ENCODE results near the gene ABHD11. TPM values are rescaled to one million over a fixed set of nuclear protein-coding genes. Genes with fewer than 3 reads are reported as not detected.
"Not testable (repeated sequence)": the region's sequence is repeated elsewhere in the genome, so short reads cannot be mapped to it uniquely, and the experiment has no call there.

The ABHD11 gene, protein sequence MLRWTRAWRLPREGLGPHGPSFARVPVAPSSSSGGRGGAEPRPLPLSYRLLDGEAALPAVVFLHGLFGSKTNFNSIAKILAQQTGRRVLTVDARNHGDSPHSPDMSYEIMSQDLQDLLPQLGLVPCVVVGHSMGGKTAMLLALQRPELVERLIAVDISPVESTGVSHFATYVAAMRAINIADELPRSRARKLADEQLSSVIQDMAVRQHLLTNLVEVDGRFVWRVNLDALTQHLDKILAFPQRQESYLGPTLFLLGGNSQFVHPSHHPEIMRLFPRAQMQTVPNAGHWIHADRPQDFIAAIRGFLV
- 31.6 TPM for total RNA-seq
- long read RNA-seq, transcript ABHD11-201 (6 exons, 1,483 nt): major isoform, 35 of 55 reads
- long read RNA-seq, transcript ABHD11-207 (4 exons, 890 nt): minor isoform, 5 of 55 reads
- long read RNA-seq, transcript ABHD11-203 (5 exons, 812 nt): minor isoform, 5 of 55 reads
- long read RNA-seq, partial matches to known transcripts: 4 of 55 reads
- long read RNA-seq, other reads (novel, unspliced or antisense): 5 of 55 reads

DNA sequence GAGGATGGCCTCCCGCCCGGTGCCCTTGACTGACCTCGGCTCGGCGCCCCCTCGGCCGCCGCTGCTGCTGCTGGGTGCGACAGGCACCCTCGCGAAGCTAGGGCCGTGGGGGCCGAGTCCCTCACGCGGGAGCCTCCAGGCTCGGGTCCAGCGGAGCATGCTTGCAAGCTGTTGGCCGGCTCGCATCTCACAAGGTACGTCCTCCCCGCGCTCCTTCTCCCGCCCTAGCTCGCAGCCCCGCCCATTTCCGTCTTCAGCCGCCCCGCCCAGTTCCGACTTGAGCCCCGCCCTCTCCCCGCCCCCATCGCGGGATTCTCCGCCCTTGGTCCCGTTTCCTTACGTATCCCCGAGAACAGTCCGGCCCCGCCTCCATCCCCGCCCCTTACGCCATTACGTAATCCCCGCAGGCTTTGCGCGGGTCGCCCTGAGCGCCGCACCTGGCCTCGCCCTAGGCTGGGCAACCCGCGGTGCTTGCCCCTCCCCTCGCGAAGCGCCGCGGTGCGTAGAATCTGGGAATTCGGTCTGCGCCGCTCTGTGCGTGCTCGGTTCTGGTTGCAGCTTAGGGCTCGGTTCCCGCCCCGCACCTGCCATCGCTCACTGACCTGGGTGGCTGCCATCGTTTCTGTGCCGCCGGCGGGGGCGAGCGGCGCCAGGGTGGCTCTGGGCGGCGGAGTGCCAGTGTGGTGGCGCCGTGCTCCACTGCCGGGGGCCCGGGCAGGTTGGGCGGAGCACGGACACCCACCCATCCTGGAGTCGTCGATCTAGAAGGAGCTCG is at the start of gene ABHD11:
Gene ABHD11, minus strand, starts transcription at position 191 of the 775 bp plus-strand sequence. Its CDS starts 32 bp downstream, at position 159.
- intact Hi-C loops (cut with DNase I): loop anchor here (5.0 to 10.0 kb wide), 2 partner anchors 56 to 106 kb away; partner anchors contain the start of genes BUD23, DNAJC30 and METTL27
- peak; percentile 99 for DNase-seq (ENCODE audit: low spot score)

DNA sequence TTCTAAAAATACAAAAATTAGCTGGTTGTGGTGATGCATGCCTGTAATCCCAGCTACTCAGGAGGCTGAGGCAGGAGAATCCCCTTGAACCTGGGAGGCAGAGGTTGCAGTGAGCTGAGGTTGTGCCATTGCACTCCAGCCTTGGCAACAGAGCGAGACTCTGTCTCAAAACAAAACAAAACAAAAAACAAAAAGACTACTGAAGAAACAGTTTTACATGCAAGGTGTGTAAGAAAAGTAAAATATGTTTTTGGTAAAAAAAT is 49.1 kb upstream of the ABHD11 start:
- intact Hi-C loops (cut with DNase I); DNase-seq (ENCODE audit: low spot score): not testable (repeated sequence)

DNA sequence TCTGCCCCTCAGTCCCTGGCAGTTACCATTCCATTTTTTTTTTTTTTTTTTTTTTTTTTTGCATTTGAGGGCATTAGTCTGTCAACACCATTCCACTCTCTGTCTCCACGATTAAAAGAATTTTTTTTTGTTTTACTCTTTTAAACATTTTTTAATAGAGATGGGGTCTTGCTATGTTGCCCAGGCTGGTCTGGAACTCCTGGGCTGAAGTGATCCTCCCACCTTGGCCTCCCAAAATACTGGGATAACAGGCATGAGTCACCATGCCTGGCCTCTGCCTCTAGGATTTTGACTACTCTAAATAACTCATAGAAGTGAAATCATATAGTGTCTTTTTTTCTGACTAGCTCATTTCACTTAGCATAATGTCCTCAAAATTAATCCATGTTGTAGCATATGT is 48.0 kb upstream of the ABHD11 start:
- no peak for DNase-seq (ENCODE audit: low spot score)

DNA sequence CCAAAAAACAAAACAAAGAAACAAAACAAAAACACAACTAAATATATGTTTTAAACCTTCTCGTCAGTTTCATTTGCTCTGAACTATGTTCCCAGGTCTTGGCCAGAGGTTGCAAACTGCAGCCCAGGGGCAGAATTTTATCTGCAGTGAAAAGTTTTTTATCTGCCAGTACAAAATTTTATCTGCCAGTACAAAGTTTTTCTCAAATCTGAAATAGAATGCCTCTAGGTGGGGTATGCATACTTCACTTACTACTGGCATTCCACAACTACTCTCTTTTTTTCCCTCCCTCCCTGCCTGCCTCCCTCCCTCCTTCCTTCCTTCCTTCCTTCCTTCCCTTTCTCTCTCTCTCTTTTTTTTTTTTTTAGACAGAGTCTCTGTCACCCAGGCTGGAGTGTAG is 40.9 kb upstream of the ABHD11 start:
- intact Hi-C loops (cut with DNase I): no loop called here
- no peak for DNase-seq (ENCODE audit: low spot score)

More for the DNA sequence above, 48.0 kb upstream of the ABHD11 start:
- intact Hi-C loops (cut with DNase I): no loop called here

DNA sequence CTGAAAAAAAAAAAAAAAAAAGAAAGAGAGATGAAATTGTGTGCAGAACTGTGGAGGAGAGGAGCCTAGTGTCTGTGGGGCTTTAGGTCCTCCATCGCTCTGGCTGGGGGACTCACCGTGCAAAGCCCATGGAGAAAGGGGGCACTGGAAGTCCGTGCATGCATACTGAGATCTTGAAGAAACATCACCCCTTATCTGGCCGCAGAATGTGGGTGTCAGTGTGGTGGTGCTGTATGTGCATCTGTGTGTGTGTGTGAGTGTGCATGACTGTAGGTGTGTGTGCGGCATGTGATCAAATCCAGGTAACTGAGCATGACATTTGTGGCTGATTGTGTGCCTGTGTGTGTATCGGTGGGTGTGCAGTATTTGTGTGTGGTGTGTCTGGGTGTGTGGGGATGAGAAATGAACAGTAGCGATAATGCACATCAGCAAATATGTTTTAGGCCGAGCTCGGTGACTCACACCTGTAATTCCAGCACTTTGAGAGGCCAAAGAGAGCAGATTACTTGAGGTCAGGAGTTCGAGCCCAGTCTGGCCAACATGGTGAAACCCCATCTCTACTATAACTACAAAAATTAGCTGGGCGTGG is 40.3 kb upstream of the ABHD11 start:
- no peak for DNase-seq (ENCODE audit: low spot score)
- intact Hi-C loops (cut with DNase I): no loop called here

DNA sequence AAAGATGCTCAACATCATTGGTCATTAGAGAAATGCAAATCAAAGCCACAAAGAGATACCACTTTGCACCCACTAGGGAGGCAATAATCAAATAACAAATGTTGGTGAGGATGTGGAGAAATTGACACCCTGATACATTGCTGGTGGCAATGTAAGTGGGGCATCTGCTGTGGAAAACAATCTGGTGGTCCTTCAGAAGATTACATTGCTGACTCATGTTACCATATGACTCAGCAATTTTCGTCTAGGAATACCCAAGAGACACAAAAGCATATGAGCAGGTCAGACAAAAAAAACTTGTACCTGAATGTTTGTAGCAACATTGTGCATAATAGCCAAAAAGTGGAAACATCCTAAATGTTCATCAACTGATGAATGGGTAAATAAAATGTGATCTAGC is 36.3 kb upstream of the ABHD11 start:
- DNase-seq (ENCODE audit: low spot score): no peak
- intact Hi-C loops (cut with DNase I): no loop called here

DNA sequence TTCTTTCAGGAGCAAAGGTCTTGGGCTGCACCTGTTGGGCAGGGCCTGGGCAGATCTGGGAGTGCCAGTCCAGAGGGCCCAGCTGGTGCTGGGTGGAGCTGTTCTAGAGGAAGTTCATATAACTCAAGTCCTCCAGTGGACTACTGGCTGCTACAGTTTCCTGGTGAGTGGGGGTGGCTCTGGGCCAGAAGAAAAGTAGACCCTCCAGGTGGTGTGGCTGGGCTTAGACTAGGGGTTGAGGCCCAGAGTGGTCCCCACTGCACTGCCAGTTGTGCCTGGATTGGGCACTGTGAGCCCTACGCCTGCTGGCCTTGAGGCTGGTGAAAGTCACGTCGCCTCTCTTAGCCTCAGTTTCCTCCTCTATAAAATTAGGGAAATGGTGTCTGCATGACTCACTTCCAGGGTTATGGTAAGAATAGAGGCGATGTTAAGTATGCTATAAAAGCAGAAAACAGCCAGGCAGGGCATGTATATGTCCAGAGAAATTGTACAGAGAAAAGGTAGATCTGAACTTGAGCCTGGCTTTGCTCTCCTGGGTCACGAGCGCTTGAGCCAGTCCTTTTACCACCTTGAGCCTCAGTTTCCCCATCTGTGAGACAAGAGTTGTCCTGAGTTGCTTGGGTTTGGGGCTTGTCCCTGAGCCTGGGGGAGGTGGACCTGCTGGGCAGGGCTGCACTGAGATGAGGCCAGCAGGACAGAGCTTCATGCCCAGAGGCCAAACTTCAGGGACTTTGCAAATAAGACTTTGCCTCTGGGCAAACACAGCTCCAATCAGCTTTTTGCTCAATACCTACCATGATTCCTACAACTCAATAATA is 35.3 kb upstream of the ABHD11 start:
- intact Hi-C loops (cut with DNase I): no loop called here
- DNase-seq (ENCODE audit: low spot score): no peak

DNA sequence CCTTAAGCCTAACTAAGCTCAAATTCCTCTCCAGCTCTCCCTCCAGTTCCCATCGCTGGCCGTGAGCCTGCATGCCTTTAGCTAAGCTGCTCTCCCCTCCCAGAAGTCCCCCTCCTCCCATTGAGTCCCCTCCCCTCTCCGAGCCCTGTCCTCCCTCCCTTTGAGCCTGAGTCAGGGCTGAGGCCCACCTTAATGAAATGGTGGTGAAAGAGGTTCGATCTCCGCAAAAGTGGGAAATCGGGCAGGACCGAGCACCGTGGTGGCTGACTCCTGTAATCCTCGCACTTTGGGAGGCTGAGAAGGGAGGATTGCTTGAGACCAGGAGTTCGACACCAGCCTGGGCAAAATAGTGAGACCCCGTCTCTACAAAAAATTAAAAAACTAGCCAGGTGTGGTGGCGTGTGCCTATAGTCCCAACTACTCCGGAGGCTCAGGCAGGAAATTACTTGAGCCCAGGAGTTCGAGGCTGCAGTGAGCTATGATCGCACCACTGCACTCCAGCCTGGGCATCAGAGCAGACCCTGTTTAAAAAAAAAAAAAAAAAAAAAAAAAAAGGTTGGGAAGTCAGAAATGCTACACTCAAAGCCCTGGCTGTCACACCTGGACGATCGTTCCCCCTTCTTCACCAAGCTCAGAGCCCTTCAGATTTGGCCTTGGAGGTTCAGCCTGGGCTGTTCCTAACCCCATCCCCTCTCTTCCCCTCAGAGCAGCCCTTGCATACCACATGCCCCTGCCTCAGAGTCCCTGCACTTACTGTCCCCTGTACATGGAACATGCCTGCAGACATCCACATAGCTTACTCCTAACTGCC is 32.5 kb upstream of the ABHD11 start:
- intact Hi-C loops (cut with DNase I): no loop called here
- no peak for DNase-seq (ENCODE audit: low spot score)

DNA sequence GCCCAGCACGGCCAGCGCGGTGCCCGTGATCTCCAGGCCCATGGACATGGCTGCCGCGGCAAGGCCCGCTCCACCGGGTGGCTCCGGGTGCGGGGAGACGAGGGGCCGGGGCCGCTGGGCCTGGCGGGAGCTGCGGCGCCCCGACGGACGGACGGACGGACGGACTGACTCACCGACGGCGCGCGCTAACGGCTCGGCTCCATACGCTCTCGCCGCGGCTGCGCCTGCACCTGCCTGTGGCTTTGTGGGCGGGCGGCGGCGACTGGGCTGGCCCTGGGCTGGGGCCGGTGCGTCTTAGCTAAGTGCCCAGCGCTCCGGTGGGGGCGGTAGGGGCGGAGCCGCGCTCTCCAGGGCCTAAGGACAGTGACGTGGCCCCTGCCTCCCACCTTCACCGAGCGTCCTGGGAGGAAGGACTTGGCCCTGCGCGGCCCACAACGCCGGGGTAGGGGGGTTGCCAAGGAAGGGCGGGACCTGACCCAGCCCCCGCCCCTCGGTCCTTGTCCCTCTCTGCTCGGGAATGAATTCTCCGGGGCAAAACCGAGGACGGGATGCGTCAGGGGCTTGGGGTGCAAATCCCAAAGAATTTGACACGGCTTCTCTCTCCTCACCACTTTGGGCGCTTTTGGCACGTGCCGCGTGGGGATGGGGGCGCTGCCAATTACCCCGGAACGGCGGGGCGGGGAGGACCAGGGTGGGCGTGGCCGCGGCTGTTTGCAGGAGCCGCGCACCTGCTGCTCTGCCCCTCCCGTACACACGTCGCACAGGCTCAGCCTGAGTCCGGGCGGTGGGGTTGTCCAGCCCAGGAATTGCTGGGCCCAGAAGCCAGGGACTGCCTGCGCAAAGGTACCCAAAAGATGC is 31.6 kb upstream of the ABHD11 start, which contains the start of gene CLDN3:
Gene CLDN3, minus strand, starts transcription at position 269 of the 858 bp plus-strand sequence. Its CDS starts 221 bp downstream, at position 48.
- no peak for DNase-seq (ENCODE audit: low spot score)
- intact Hi-C loops (cut with DNase I): no loop called here

DNA sequence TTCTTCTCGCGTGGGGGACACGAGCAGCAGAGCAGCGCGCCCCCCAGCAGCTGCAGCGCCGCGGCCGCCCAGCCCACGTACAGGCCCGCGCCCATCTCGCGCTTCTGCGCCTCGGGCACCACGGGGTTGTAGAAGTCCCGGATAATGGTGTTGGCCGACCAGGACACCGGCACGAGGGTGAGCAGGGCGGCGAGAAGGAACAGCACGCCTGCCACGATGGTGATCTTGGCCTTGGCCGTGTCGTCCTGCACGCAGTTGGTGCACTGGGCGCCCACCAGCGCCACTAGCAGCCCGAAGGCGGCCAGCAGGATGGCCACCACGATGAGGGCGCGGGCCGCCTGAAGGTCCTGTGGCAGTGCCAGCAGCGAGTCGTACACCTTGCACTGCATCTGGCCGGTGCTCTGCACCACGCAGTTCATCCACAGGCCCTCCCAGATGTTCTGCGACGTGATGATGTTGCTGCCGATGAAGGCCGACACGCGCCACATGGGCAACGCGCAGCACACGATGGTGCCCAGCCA is 30.9 kb upstream of the ABHD11 start:
- intact Hi-C loops (cut with DNase I): no loop called here
- DNase-seq (ENCODE audit: low spot score): no peak

DNA sequence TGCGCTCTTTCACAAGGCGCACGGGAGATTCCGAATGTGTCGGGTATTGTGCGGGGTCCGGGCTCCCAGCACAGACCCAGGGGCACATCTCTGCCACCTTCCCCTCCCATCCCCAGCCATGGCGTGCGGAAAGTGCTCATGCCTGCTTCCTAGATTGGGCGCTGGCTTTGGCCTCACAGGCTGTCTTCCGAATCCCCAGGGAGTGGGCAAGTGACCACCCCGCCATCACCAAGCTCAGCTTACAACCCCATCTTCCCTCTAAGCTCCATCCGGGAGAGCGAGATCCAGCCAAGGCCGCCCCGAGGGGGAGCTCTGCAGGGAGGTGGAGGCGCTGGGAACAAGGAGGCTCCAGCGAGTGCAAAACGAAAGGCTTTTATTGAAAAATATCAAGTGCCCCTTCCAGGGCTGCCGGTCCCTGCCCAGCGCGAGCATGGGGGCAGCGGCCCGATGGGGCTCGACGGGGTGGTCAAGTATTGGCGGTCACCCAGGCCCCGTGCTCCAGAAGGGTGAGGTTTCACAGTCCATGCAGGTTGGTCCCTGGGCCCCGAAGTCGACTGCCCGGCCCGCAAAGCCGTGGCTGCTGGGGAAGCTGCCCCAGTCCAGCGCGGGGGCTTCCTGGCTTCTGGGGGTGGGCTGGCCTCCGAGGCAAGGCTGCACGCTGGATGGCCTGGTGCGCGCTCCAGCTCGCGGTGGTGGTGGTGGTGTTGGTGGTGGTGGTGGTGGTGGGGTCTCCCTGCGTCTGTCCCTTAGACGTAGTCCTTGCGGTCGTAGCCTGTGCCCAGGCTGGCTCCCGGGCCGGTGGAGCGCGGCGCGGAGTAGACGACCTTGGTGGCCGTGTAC is 30.3 kb upstream of the ABHD11 start:
- no peak for DNase-seq (ENCODE audit: low spot score)
- intact Hi-C loops (cut with DNase I): no loop called here

DNA sequence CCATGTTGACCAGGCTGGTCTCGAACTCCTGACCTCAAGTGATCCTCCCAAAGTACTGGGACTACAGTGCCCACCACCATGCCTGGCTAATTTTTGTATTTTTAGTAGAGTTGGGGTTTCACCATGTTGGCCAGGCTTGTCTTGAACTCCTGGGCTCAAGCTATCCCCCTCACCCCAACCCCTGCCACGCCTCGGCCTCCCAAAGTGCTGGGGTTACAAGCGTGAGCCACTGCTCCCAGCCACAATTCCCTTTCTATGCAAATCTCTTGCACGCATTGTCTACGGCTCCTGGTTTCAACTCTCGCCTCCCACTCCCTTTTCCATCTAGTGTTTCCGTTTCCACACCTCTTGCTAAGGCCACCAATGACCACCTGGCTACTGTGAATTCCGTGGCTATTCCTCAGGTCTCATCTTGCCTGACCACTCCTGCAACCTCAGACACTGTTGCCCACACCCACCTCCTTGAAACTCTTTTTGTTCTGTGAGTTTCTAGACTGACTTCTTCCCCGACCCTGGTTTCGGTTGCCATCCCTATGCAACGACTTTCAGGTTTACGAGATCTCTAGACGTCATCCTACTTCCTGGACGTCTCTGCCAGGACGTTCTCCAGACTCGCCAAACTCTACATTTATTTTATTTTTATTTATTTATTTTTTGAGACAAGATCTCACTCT is 28.1 kb upstream of the ABHD11 start:
- no peak for DNase-seq (ENCODE audit: low spot score)
- intact Hi-C loops (cut with DNase I): no loop called here

DNA sequence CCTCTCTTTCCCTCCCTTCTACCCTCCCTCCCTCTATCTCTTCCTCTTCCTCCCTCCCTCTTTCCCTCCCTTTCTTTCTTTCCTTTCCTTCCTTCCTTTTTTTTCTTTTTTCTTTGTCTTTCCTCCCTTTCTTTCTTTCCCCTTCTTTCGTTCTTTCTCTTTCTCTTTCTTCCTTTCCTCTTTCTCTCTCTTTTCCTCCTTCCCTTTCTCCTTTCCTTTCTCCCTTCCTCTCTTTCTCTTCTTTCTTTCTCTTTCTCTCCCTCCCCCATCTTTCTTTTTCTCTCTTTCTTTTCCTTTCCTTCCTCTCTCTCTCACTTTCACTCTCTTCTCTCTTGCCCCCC is 24.0 kb upstream of the ABHD11 start:
- intact Hi-C loops (cut with DNase I): no loop called here
- DNase-seq (ENCODE audit: low spot score): no peak

DNA sequence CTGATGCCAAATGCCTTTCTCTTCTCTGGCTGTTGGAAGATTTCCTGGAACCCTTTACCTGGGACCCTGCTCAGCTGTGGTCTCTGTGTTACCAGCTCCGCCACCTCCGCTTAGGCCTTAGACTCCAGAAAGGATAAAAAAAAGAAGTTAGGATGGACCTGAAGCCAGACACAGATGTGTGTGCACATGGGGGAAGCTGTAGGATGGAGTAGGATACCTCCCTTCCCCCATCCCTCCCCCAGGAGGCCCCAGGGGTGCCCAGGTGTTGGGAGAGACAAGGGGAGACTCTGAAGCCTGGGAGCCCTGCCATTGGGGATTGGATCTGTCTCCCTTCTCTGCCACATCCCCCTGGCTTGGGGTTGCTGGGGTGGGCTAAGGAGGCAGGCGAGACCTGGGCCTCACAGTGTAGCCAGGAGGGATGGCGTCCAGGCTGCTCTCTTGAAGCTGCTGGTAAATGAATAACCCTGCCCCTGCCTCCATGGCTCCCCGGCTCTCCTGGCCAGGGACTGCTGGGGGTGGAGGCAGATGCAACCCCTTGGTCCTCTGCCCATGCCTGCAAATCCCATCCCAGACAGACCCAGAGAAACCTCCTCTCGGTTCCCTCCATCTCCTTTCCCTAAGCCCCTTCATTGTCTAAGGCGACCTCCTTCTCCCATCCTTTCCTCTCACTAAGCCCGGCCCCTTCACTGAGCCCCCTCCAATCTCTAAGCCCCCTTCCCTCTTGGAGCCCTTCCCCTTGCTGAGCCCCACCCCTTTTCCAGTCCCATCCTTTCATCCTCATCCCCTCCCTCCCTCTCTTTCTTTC is 23.5 kb upstream of the ABHD11 start:
- intact Hi-C loops (cut with DNase I): no loop called here
- DNase-seq (ENCODE audit: low spot score): no peak

DNA sequence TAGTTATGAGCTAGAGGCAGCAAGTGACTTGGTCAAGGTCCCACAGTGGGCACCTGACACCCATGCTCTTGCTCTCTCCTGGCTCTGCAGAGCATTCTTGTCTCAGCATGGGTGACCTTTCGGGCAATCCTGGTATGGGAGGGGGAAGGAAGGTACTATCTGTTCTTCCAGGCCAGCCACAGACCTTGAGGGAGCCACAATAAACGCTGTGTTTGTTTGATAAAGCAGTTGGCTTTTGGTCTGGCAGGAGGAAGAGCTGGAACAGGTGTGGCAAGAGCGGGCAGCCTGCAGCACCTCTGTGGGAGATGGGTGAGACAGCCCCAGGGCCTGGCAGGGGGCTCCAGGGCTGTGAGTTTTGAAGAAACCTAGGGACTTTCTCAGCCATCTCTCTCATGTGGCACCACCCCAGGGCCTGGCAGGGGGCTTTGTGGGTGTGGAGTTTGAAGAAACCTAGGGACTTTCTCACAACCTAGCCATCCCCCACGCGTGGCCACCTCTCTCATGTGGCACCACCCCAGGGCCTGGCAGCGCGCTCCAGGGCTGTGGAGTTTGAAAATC is 20.1 kb upstream of the ABHD11 start:
- intact Hi-C loops (cut with DNase I): no loop called here
- no peak for DNase-seq (ENCODE audit: low spot score)
